ENCODE data around the gene CACHD1.
"Not testable (repeated sequence)": the region's sequence is repeated elsewhere in the genome, so short reads cannot be mapped to it uniquely, and the experiment has no call there.

The CACHD1 gene

GRCh38 chr1:64702670-64703069 lies 232.7 kb downstream of the CACHD1 start:
- CTCF ChIA-PET; H3K27ac ChIP-seq (ENCODE audit: insufficient read depth in 1 of 2, low read depth in 1 of 2, low read length in 2 of 2, poor library complexity in 1 of 2, severe bottlenecking in 2 of 2); DNase-seq; H3K4me3 ChIP-seq (ENCODE audit: control insufficient read depth in 1 of 7, extremely low read depth in 1 of 7, insufficient read depth in 4 of 7, low read depth in 2 of 7, low read length in 6 of 7); H3K9me3 ChIP-seq (ENCODE audit: control extremely low read depth in 1 of 5, control insufficient read depth in 4 of 5, insufficient read depth in 2 of 5, low read depth in 1 of 5, low read length in 4 of 5); H3K36me3 ChIP-seq (ENCODE audit: control insufficient read depth in 4 of 4, insufficient read depth in 4 of 4, low read length in 3 of 4); POLR2A ChIA-PET; H3K4me1 ChIP-seq (ENCODE audit: control extremely low read depth in 1 of 4, control insufficient read depth in 4 of 4, insufficient read depth in 4 of 4, low read length in 3 of 4); H3K27me3 ChIP-seq (replicated peaks in 2 of 5; ENCODE audit: control insufficient read depth in 4 of 5, insufficient read depth in 5 of 5, low read length in 4 of 5): not testable (repeated sequence)
- no CpG with 5 or more reads among the region's 3 CpGs for WGBS (ENCODE audit: insufficient coverage)

DNA sequence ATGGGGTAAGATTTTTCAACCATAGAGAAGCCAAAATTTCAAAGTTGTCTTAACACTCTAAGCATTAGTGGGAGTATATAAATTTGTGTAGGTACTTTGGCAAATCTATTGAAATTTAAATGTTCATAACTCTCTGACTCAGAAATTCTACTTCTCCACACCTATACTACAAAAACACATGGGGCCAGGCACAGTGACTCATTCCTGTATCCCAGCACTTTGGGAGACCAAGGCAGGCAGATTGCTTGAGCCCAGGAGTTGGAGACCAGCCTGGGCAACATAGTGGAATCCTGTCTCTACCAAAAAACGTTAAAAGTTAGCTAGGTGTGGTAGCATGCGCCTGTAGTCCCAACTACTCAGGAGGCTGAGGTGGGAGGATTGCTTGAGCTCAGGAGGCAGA lies 233.7 kb downstream of the CACHD1 start:
- 95% methylated on average over 2 of the region's 2 CpGs for WGBS (ENCODE audit: insufficient coverage)
- ChIA-PET POLR2A (no interaction called here), CTCF (interaction anchor here (0.6 kb wide), 1 partner anchor 1147 kb away, joined by 3 read pairs; no protein-coding TSS in a partner anchor)
- no peaks in the 10 kb centered on the region for H3K4me1 ChIP-seq (ENCODE audit: control extremely low read depth in 1 of 4, control insufficient read depth in 4 of 4, insufficient read depth in 4 of 4, low read length in 3 of 4)
- H3K36me3 ChIP-seq (ENCODE audit: control insufficient read depth in 4 of 4, insufficient read depth in 4 of 4, low read length in 3 of 4) = no peaks in the 10 kb centered on the region
- no peaks in the 10 kb centered on the region for H3K9me3 ChIP-seq (ENCODE audit: control extremely low read depth in 1 of 5, control insufficient read depth in 4 of 5, insufficient read depth in 2 of 5, low read depth in 1 of 5, low read length in 4 of 5)
- no peak overlapping the region for H3K27ac ChIP-seq (ENCODE audit: insufficient read depth in 1 of 2, low read depth in 1 of 2, low read length in 2 of 2, poor library complexity in 1 of 2, severe bottlenecking in 2 of 2)
- DNase-seq = no peak
- H3K4me3 ChIP-seq (ENCODE audit: control insufficient read depth in 1 of 7, extremely low read depth in 1 of 7, insufficient read depth in 4 of 7, low read depth in 2 of 7, low read length in 6 of 7) = no peak overlapping the region
- no peaks in the 10 kb centered on the region for H3K27me3 ChIP-seq (replicated peaks in 2 of 5; ENCODE audit: control insufficient read depth in 4 of 5, insufficient read depth in 5 of 5, low read length in 4 of 5)

- 77% methylated on average over 1 of the region's 1 CpG for WGBS (ENCODE audit: insufficient coverage)
- H3K36me3 ChIP-seq (ENCODE audit: control insufficient read depth in 4 of 4, insufficient read depth in 4 of 4, low read length in 3 of 4) = no peaks in the 10 kb centered on the region
- DNase-seq = no peak
- H3K27me3 ChIP-seq (replicated peaks in 2 of 5; ENCODE audit: control insufficient read depth in 4 of 5, insufficient read depth in 5 of 5, low read length in 4 of 5) = no peaks in the 10 kb centered on the region
- ChIA-PET CTCF (interaction anchor here (0.8 kb wide), 1 partner anchor 57 kb away, joined by 3 read pairs; no protein-coding TSS in a partner anchor), POLR2A (no interaction called here)
- H3K4me1 ChIP-seq (ENCODE audit: control extremely low read depth in 1 of 4, control insufficient read depth in 4 of 4, insufficient read depth in 4 of 4, low read length in 3 of 4) = peaks cover 0 to 4% (median 0%) of the 10 kb centered on the region in 4 experiments
- H3K27ac ChIP-seq (ENCODE audit: insufficient read depth in 1 of 2, low read depth in 1 of 2, low read length in 2 of 2, poor library complexity in 1 of 2, severe bottlenecking in 2 of 2) = no peak overlapping the region
- H3K9me3 ChIP-seq (ENCODE audit: control extremely low read depth in 1 of 5, control insufficient read depth in 4 of 5, insufficient read depth in 2 of 5, low read depth in 1 of 5, low read length in 4 of 5) = no peaks in the 10 kb centered on the region
- no peak overlapping the region for H3K4me3 ChIP-seq (ENCODE audit: control insufficient read depth in 1 of 7, extremely low read depth in 1 of 7, insufficient read depth in 4 of 7, low read depth in 2 of 7, low read length in 6 of 7)
Observed at GRCh38 chr1:64705591-64705990, 235.7 kb downstream of the CACHD1 start.

GRCh38 chr1:64711266-64711665 lies 241.3 kb downstream of the CACHD1 start:
- Histone ChIP-seq H3K9me3 (ENCODE audit: control extremely low read depth in 1 of 5, control insufficient read depth in 4 of 5, insufficient read depth in 2 of 5, low read depth in 1 of 5, low read length in 4 of 5) (no peaks in the 10 kb centered on the region), H3K27ac (ENCODE audit: insufficient read depth in 1 of 2, low read depth in 1 of 2, low read length in 2 of 2, poor library complexity in 1 of 2, severe bottlenecking in 2 of 2) (no peak overlapping the region), H3K36me3 (ENCODE audit: control insufficient read depth in 4 of 4, insufficient read depth in 4 of 4, low read length in 3 of 4) (no peaks in the 10 kb centered on the region), H3K4me1 (ENCODE audit: control extremely low read depth in 1 of 4, control insufficient read depth in 4 of 4, insufficient read depth in 4 of 4, low read length in 3 of 4) (peaks cover 0 to 4% (median 0%) of the 10 kb centered on the region in 4 experiments), H3K27me3 (replicated peaks in 2 of 5; ENCODE audit: control insufficient read depth in 4 of 5, insufficient read depth in 5 of 5, low read length in 4 of 5) (no peaks in the 10 kb centered on the region), H3K4me3 (ENCODE audit: control insufficient read depth in 1 of 7, extremely low read depth in 1 of 7, insufficient read depth in 4 of 7, low read depth in 2 of 7, low read length in 6 of 7) (no peak overlapping the region)
- ChIA-PET CTCF (no interaction called here), POLR2A (no interaction called here)
- no peak for DNase-seq
- 80% methylated on average over 1 of the region's 1 CpG for WGBS (ENCODE audit: insufficient coverage)

DNA sequence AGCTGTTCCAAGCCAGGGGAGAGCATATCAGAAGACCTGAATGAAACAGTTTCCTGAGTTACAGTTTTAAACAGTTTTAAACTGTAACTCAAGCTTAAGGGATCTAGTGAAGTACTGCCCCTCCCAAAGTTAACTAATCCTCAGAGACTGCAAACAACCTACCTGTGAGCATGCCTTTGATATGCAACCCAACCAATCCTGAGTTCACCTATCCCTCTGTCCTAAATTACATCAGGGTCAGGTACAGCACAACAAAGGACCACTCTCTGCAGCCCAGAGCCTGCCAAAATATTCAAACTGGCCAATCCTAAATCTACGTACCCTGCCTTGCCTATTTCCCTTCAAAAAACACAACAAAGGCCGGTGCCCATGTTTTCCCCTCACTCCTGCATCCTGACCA lies 242.1 kb downstream of the CACHD1 start:
- Histone ChIP-seq H3K36me3 (ENCODE audit: control insufficient read depth in 4 of 4, insufficient read depth in 4 of 4, low read length in 3 of 4) (no peaks in the 10 kb centered on the region), H3K27ac (ENCODE audit: insufficient read depth in 1 of 2, low read depth in 1 of 2, low read length in 2 of 2, poor library complexity in 1 of 2, severe bottlenecking in 2 of 2) (no peak overlapping the region), H3K27me3 (replicated peaks in 2 of 5; ENCODE audit: control insufficient read depth in 4 of 5, insufficient read depth in 5 of 5, low read length in 4 of 5) (no peaks in the 10 kb centered on the region), H3K4me3 (ENCODE audit: control insufficient read depth in 1 of 7, extremely low read depth in 1 of 7, insufficient read depth in 4 of 7, low read depth in 2 of 7, low read length in 6 of 7) (no peak overlapping the region), H3K4me1 (ENCODE audit: control extremely low read depth in 1 of 4, control insufficient read depth in 4 of 4, insufficient read depth in 4 of 4, low read length in 3 of 4) (peaks cover 0 to 4% (median 0%) of the 10 kb centered on the region in 4 experiments), H3K9me3 (ENCODE audit: control extremely low read depth in 1 of 5, control insufficient read depth in 4 of 5, insufficient read depth in 2 of 5, low read depth in 1 of 5, low read length in 4 of 5) (no peaks in the 10 kb centered on the region)
- ChIA-PET POLR2A (no interaction called here), CTCF (no interaction called here)
- DNase-seq = no peak
- 100% methylated on average over 2 of the region's 2 CpGs for WGBS (ENCODE audit: insufficient coverage)

DNA sequence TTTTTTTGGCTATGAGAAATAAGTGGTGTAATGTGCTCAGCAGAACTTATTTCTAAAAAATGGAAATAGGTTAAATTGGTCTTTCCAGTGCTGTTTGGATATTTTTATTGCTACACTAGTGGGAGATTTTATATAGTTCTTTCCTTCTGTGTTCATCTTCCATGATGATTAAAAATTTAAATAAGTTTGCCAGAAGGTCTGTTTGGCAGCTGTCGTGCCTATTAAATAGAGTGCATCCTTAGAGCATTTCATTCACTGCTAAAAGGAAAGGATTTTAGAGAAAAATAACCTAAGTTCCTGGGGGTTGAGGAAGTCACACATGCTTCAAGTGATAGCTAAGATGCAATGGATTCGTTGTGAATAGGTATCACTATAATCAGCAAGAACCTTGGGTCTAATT lies 245.3 kb downstream of the CACHD1 start:
- Histone ChIP-seq H3K9me3 (ENCODE audit: control extremely low read depth in 1 of 5, control insufficient read depth in 4 of 5, insufficient read depth in 2 of 5, low read depth in 1 of 5, low read length in 4 of 5) (peaks cover 0 to 5% (median 1%) of the 10 kb centered on the region in 5 experiments), H3K27me3 (replicated peaks in 2 of 5; ENCODE audit: control insufficient read depth in 4 of 5, insufficient read depth in 5 of 5, low read length in 4 of 5) (no peaks in the 10 kb centered on the region), H3K27ac (ENCODE audit: insufficient read depth in 1 of 2, low read depth in 1 of 2, low read length in 2 of 2, poor library complexity in 1 of 2, severe bottlenecking in 2 of 2) (no peak overlapping the region), H3K36me3 (ENCODE audit: control insufficient read depth in 4 of 4, insufficient read depth in 4 of 4, low read length in 3 of 4) (no peaks in the 10 kb centered on the region), H3K4me1 (ENCODE audit: control extremely low read depth in 1 of 4, control insufficient read depth in 4 of 4, insufficient read depth in 4 of 4, low read length in 3 of 4) (no peaks in the 10 kb centered on the region), H3K4me3 (ENCODE audit: control insufficient read depth in 1 of 7, extremely low read depth in 1 of 7, insufficient read depth in 4 of 7, low read depth in 2 of 7, low read length in 6 of 7) (no peak overlapping the region)
- 100% methylated on average over 2 of the region's 2 CpGs for WGBS (ENCODE audit: insufficient coverage)
- DNase-seq = no peak
- POLR2A ChIA-PET = no interaction called here
- CTCF ChIA-PET = no interaction called here

DNA sequence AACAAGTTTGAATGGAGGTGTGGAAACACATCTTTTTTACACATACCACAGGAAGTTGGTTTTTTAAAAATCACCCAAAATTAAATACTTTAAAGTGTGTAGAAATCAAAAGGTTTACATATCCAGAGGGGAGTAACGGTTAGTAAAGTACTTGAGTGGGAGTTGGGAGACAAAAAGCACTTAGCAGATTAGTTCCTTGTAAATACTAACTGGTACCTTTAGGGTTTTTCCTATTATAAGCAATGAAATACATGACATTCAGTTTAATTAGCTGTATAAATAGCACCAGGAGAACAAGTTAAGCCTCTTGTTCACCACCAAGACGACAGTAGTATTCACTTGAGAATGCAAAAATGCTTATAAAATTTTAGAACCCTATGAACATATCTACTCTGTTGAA lies 251.2 kb downstream of the CACHD1 start:
- no peak for DNase-seq
- WGBS (ENCODE audit: insufficient coverage) = no CpG with 5 or more reads among the region's 2 CpGs

More for the DNA sequence above, 251.2 kb downstream of the CACHD1 start:
- Histone ChIP-seq H3K27ac (ENCODE audit: insufficient read depth in 1 of 2, low read depth in 1 of 2, low read length in 2 of 2, poor library complexity in 1 of 2, severe bottlenecking in 2 of 2) (no peak overlapping the region), H3K4me3 (ENCODE audit: control insufficient read depth in 1 of 7, extremely low read depth in 1 of 7, insufficient read depth in 4 of 7, low read depth in 2 of 7, low read length in 6 of 7) (no peak overlapping the region), H3K36me3 (ENCODE audit: control insufficient read depth in 4 of 4, insufficient read depth in 4 of 4, low read length in 3 of 4) (no peaks in the 10 kb centered on the region), H3K4me1 (ENCODE audit: control extremely low read depth in 1 of 4, control insufficient read depth in 4 of 4, insufficient read depth in 4 of 4, low read length in 3 of 4) (no peaks in the 10 kb centered on the region), H3K27me3 (replicated peaks in 2 of 5; ENCODE audit: control insufficient read depth in 4 of 5, insufficient read depth in 5 of 5, low read length in 4 of 5) (no peaks in the 10 kb centered on the region), H3K9me3 (ENCODE audit: control extremely low read depth in 1 of 5, control insufficient read depth in 4 of 5, insufficient read depth in 2 of 5, low read depth in 1 of 5, low read length in 4 of 5) (peaks cover 0 to 5% (median 1%) of the 10 kb centered on the region in 5 experiments)
- CTCF ChIA-PET = interaction anchor here (1.2 kb wide), 1 partner anchor 9 kb away, joined by 3 read pairs; no protein-coding TSS in a partner anchor
- POLR2A ChIA-PET = no interaction called here
